PC-9 (cell line): ENCODE data around the gene RNF130. TPM values are rescaled to one million over a fixed set of nuclear protein-coding genes. Genes with fewer than 3 reads are reported as not detected.

ENCODE experiments used
- BruUV-seq: library from RNA; stranded (reverse); fragments of 400-500 nt; replicated peaks from 2 replicates; lab custom pipeline; 2021; lab: Mats Ljungman, UMichigan
- CTCF ChIA-PET: fragments of 300-600 bp; sonication (Branson Sonifier 250); formaldehyde crosslinking; loops from one replicate; lab custom pipeline; 2022; ENCODE audit warnings: antibody characterized with exemption; lab: Charles Lee
- POLR2A ChIA-PET: fragments of 300-600 bp; sonication (Branson Sonifier 250); formaldehyde crosslinking; loops from one replicate; lab custom pipeline; 2022; ENCODE audit warnings: antibody characterized with exemption; ENCODE audit not compliant: unreplicated experiment; lab: Charles Lee
- DNase-seq, 2 experiments: peaks; one replicate each; pipeline versions ENCODE4 v3.0.0 to v3.0.0-alpha.2; 2015 to 2022; ENCODE audit warnings: mixed read lengths in 1 of 2
- H2AFZ ChIP-seq: fragments of 200-600 bp; sonication (generic); 2 replicates; pipeline ENCODE4 v1.8.1; 2017; ENCODE audit warnings: antibody characterized with exemption
- H3F3A ChIP-seq: fragments of 200-600 bp; sonication (generic); 2 replicates; pipeline ENCODE4 v1.8.1; 2017; ENCODE audit warnings: antibody characterized with exemption, mild to moderate bottlenecking, low read depth; ENCODE audit not compliant: insufficient read depth
- H3K27ac ChIP-seq: fragments of 200-600 bp; sonication (generic); 2 replicates; pipeline ENCODE4 v1.6.1; 2016; ENCODE audit warnings: mixed run types
- H3K27me3 ChIP-seq: fragments of 200-600 bp; sonication (generic); 2 replicates; pipeline ENCODE4 v1.6.1; 2016; ENCODE audit warnings: low read depth, mixed run types; ENCODE audit not compliant: insufficient read depth
- H3K36me3 ChIP-seq: fragments of 200-600 bp; sonication (generic); 2 replicates; pipeline ENCODE4 v1.6.1; 2016; ENCODE audit warnings: low read depth, mixed run types
- H3K4me1 ChIP-seq: fragments of 200-600 bp; sonication (generic); replicated peaks from 2 replicates; pipeline ENCODE4 v1.6.1; 2016; ENCODE audit warnings: mixed run types; ENCODE audit not compliant: insufficient read depth
- H3K4me2 ChIP-seq: fragments of 200-600 bp; sonication (generic); 2 replicates; pipeline ENCODE4 v1.6.1; 2017; ENCODE audit warnings: mixed run types
- H3K4me3 ChIP-seq: fragments of 200-600 bp; sonication (generic); 2 replicates; pipeline ENCODE4 v1.6.1; 2016; ENCODE audit warnings: mixed run types
- H3K79me2 ChIP-seq: fragments of 200-600 bp; sonication (generic); 2 replicates; pipeline ENCODE4 v1.6.1; 2017; ENCODE audit warnings: low read depth, mixed run types
- H3K9me2 ChIP-seq: fragments of 200-600 bp; sonication (generic); 2 replicates; pipeline ENCODE4 v1.8.1; 2017; ENCODE audit warnings: mild to moderate bottlenecking; ENCODE audit not compliant: insufficient read depth
- H3K9me3 ChIP-seq: fragments of 200-600 bp; sonication (generic); 2 replicates; pipeline ENCODE4 v1.8.1; 2016; ENCODE audit warnings: low read depth; ENCODE audit not compliant: insufficient read depth
- H4K20me1 ChIP-seq: fragments of 200-600 bp; sonication (generic); 2 replicates; pipeline ENCODE4 v1.8.1; 2017; ENCODE audit not compliant: insufficient read depth
- CTCF ChIP-seq: fragments of 200-600 bp; sonication (generic); conservative IDR thresholded peaks from 2 replicates; pipeline ENCODE4 v1.6.1; 2017; ENCODE audit warnings: mixed run types, antibody characterized with exemption, mild to moderate bottlenecking, moderate library complexity
- EZH2 ChIP-seq: fragments of 200-600 bp; sonication (generic); IDR thresholded peaks from 2 replicates; pipeline ENCODE4 v1.8.0; 2017; ENCODE audit warnings: antibody characterized with exemption, low read depth
- intact Hi-C: fragments of 100-400 bp; cut with micrococcal nuclease; formaldehyde crosslinking; loops from one replicate; pipeline ENCODE4 v1.10.0; 2022; ENCODE audit not compliant: unreplicated experiment
- total RNA-seq: library from RNA; stranded (reverse); gene quantifications from 2 replicates; pipeline ENCODE4 v1.2.3, GENCODE V29; 2021

RNF130 gene
- total RNA-seq, 1 experiment from 2014 or later: 49.6 TPM

- peaks cover 20% of the 10 kb centered on the region for H3K4me1 ChIP-seq
- no peak overlapping the region for H3K27ac ChIP-seq
- no peak for TF ChIP-seq CTCF
- intact Hi-C loops: loop anchor here (5.0 kb wide), 2 partner anchors 160 to 520 kb away; partner anchors contain the start of gene RUFY1
- H3F3A ChIP-seq: no peaks in the 10 kb centered on the region
- no peak overlapping the region for H2AFZ ChIP-seq
- H3K9me3 ChIP-seq: peaks cover 7% of the 10 kb centered on the region; the same call in 1 of the 2 replicates
- no peaks in the 10 kb centered on the region for H3K36me3 ChIP-seq
- DNase-seq: no peak
- no peaks in the 10 kb centered on the region; the same call in 1 of the 2 replicates for H4K20me1 ChIP-seq
- H3K27me3 ChIP-seq: no peaks in the 10 kb centered on the region
- CTCF ChIA-PET: no interaction called here
- BruUV-seq: no TSS peak
- POLR2A ChIA-PET: no interaction called here
- peaks cover 31% of the 10 kb centered on the region for H3K79me2 ChIP-seq
- no peaks in the 10 kb centered on the region for H3K9me2 ChIP-seq
- no peak overlapping the region for H3K4me2 ChIP-seq
- H3K4me3 ChIP-seq: peak overlapping the region; percentile 78; the same call in 1 of the 2 replicates
Observed at GRCh38 chr5:180072556-180072955, 997 bp upstream of the RNF130 start.

GRCh38 chr5:180072256-180072548 lies 643 bp upstream of the RNF130 start:
- Histone ChIP-seq H3K36me3 (no peaks in the 10 kb centered on the region), H3K9me2 (no peaks in the 10 kb centered on the region), H3K4me1 (peaks cover 20% of the 10 kb centered on the region), H2AFZ (0 out of 2 replicates have a peak overlapping the region, but pooled peaks have one; percentile 78), H3K9me3 (peaks cover 7% of the 10 kb centered on the region; the same call in 1 of the 2 replicates), H3K4me2 (peak overlapping the region; percentile 62), H3K4me3 (peak overlapping the region; percentile 78; the same call in 1 of the 2 replicates), H3K27ac (no peak overlapping the region), H3K27me3 (no peaks in the 10 kb centered on the region), H3K79me2 (peaks cover 34% of the 10 kb centered on the region), H4K20me1 (no peaks in the 10 kb centered on the region; the same call in 1 of the 2 replicates), H3F3A (no peaks in the 10 kb centered on the region)
- intact Hi-C loops: loop anchor here (5.0 kb wide), 2 partner anchors 160 to 520 kb away; partner anchors contain the start of gene RUFY1
- no peak for DNase-seq
- CTCF ChIA-PET: no interaction called here
- BruUV-seq: no TSS peak
- no peak for TF ChIP-seq EZH2
- no peak for TF ChIP-seq CTCF
- POLR2A ChIA-PET: no interaction called here

DNA sequence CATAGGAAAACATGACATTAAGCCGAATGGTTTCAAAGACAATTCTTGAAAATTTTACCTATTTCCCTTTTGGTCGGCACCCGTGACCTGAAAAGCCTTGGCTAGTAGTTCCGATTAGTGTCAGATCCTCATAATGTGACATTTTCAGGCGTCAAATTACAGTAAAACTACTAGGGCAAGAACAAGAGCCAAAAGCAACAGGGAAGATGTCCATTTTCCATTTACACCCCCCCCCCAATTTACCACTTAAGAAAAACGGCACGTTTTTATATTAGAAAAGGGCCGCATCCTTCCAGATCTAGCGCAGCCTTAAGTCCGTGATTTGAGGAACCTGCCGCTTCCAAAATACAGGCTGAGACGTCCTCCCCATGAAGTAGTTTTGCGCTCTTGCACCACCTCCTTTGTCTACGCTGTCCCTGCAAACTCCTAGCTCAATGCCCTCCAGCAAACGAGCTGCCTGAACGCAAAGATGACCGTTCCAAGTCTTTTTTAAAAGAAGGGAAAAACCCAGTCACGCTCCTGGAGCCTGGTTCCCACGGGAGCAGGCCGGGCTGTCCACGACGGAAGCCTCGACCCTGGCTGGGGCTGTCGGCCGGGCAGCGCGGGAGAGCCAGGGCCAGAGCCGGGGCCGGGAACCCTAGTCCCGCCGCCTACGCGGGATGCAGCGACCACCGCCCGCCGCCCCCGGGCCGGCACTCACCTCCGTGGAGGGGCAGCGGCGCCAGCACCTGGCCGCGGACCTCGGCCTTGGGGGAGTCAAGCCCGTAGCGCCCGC lies 616 bp downstream of the RNF130 start:
- peaks cover 36% of the 10 kb centered on the region for H3K79me2 ChIP-seq
- peaks cover 20% of the 10 kb centered on the region for H3K4me1 ChIP-seq
- peak overlapping the region; percentile 81 for H2AFZ ChIP-seq
- H3K4me2 ChIP-seq: peak overlapping the region; percentile 92
- TF ChIP-seq CTCF (no peak), EZH2 (no peak)
- H3F3A ChIP-seq: no peaks in the 10 kb centered on the region
- peak overlapping the region; percentile 10; the same call in 1 of the 2 replicates for H3K27ac ChIP-seq
- peak overlapping the region; percentile 78 for H3K4me3 ChIP-seq
- H3K9me2 ChIP-seq: no peaks in the 10 kb centered on the region
- no peaks in the 10 kb centered on the region; the same call in 1 of the 2 replicates for H4K20me1 ChIP-seq
- BruUV-seq: no TSS peak
- POLR2A ChIA-PET: interaction anchor here (0.7 kb wide), 1 partner anchor 231 kb away, joined by 3 read pairs; no protein-coding TSS in a partner anchor
- H3K9me3 ChIP-seq: peaks cover 7% of the 10 kb centered on the region; the same call in 1 of the 2 replicates
- CTCF ChIA-PET: interaction anchor here (0.8 kb wide), 1 partner anchor 21 kb away, joined by 22 read pairs; no protein-coding TSS in a partner anchor
- H3K27me3 ChIP-seq: no peaks in the 10 kb centered on the region
- intact Hi-C loops: loop anchor here (5.0 kb wide), 2 partner anchors 159 to 519 kb away; partner anchors contain the start of gene RUFY1
- no peaks in the 10 kb centered on the region for H3K36me3 ChIP-seq
- peak; percentile 45 to 55 for DNase-seq
